NCI-H2029 (cell line): ENCODE measurements around the gene ALX3.

Experiments used
- DNase-seq: peaks from one replicate; lab custom pipeline; 2025; lab: John Stamatoyannopoulos, UW

Gene ALX3

DNA sequence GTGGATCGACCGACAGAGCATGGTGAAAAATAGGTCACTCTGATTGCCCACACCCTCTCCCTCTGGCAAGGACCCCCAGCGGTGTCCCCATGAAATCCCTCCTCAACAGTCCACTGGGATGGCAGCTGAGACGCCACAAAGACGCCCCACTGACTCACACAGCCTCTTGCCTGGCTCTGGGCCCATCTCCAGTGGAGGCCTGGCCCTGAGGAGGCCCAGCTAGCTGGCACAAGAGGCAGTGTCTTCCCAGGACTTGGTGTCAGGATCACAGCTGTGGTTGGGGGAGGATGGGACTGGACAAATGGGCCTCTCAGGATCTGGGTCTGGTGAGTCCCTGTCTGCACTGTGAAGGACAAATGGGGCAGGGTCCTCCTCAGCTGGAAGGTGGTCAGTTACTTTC, 4.6 kb downstream of the ALX3 start:
- DNase-seq, result no peak

DNA sequence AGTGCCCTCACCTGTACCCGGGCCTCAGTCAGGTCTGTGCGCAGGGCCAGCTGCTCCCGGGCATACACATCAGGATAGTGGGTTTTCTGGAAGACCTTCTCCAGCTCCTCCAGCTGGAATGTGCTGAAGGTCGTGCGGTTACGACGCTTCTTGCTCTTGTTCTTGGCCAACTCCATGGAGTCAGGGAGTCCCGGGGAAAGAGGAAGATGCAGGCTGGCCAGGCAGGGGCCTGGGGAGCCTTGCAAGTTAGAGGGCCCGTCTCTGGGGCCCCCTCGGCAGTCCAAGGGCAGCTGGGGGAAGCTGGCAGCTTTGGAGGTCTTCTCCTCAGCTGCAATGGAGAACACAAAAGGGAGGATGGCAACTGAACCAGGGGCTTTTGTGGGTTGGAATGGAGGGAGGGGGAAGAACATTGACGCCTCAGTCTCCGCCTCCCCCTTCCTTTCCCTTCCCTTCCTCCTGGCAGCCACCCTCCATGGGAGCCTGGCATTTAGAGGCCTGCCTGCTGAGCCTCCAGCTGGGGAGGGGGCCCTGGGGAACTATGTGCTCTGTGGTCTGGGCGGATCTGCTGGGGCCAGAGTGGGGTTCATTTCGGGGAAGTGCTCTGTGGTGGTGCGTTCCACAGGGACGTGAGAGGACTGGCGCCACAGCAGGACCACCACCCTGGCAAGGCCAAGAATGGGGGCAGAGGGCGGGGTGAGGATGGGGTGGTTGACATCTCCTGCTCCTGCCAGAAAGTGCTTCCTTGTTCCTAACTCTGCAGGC, 5.7 kb downstream of the ALX3 start:
- no peak for DNase-seq

DNA sequence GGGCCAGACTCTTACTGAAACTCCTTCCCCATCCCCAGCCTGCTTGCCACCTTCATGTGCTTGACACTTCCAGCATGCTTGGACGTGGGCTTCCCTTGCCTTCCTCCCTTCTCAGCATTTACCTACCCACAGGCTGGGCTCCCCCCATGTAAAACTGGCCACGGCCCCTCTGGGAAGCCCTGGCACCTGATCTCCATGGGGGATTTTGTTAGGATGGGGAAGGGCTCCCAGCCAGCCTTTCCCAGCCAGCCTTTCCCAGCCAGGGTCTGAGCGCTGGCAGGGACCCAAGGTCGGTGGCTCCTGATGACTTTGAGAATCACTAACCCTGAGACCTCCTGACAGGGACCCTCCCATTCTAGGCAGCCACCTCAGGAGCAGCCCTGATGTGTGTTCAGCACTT, 6.7 kb downstream of the ALX3 start:
- DNase-seq, result no peak

DNA sequence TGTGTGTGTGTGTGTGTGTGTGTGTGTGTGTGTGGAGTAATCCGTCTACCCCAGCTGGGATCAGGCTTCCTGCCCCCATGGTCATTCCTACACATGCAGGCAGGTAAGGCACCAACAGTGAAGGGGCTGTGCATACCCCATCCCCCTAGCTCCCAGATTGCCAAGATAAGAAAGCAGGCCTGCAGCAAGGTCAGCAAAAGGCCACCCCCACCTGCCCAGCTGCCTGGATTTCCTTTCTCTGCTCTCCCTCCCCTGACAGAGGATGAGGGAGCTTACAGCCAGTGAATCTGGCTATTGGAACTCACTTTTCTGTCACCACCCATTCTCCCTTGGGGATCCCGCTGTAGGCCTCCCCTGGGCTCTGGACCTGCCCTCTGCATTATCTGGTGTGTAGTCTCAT, 7.9 kb downstream of the ALX3 start:
- no peak for DNase-seq

DNA sequence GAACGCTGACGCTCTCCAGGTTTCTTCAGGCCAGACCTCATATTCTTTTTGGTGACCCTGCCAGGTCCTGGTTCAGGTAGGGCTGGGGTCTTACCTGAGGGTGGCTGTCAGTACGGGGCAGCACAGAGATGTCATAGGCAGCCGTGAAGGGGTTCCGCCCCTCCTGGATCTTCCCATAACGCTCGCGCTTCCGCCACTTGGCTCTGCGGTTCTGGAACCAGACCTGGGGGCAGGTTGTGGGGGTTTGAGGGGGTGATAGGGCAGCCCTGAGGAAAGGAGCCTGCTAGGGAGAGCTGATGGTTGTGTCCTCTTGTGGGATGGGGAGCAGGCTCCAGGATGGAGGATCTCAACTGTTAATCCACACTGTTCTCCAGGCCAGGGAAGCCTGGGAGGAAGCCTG, 9.1 kb downstream of the ALX3 start:
- DNase-seq, result no peak

DNA sequence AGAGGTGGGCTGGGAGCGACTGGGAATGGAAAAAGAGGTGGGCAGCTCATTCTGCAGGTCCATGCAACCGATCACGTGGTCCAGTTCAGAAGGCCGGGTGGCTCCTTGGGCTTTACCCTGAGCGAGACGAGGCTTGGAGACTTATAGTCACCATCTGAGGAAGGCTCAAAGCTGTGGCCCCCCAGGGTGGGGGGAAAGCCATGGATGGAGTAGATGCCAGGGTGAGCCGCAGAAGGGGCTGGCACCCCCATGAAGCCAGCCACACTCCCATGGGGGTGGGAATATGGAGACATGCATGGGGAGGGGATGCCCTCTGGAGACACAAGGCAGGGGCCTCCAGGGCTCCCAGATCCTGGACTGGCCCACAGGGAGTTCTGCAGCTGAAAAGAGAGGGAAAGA, 9.8 kb downstream of the ALX3 start:
- no peak for DNase-seq

DNA sequence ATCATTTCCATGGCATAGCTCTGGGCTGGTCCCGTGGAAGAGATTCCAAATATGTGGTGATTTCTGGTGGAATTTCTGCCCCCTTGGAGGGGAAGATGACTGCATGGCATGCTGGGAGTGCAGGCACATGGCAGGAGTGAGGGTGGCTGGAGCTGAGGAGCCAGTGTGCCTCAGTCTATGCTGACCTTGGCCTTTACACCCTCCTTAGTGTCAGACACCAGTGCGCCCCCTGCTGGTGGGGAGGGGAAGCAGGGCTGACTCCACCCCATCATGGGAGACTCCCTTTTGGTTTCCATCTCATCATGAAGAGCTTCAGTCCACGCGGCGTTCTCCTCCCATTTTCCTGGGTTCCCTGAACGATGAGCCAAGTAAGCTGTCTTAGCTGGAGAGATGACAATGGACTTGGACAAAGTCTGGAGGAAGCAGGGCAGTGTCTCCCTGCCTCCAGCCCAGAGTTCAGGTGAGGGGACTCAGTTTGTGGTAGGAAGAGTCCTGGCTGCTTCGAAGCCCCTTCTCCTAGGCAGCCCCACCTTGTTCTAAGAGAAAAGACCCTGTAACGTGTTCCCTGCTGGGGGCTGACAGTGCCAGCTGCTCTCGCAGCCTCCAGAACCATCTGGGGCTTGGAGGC, 10.3 kb downstream of the ALX3 start:
- DNase-seq, result peak; percentile 2

DNA sequence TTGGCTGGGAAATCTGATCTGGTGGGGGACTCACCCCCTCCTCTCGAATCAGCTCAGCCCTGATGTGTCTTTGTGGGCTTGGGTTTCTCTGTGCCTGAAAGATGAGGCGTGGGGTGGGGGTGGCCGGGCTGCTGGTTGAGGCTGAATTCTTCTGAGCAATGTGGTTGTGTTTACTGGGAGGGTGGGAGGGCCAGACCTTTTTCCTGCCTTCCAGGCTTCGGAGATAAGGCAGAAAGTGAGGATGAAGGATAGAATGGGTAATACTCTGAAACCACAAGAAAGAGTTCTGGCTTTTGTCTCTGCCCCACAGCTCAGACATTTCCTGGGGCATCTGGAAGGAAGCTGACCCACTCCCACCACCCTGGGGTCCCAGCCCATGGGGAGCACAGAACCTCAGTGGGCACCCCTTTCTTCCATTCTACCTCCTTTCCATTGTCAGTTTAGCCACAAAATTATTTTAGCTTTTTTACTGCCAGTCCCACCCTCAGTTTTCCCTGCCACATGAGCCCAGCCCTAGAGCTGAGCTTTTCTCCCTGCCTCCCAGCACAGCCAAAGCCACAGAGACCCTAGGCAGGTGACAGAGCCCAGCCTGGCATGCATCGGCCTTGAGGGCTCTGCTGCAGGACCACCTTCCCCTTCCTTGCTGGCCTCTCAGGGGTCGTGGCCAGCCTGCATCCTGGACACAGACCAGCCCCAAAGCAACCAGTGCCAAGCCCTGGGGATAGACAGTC, 11.2 kb downstream of the ALX3 start:
- DNase-seq, result no peak

DNA sequence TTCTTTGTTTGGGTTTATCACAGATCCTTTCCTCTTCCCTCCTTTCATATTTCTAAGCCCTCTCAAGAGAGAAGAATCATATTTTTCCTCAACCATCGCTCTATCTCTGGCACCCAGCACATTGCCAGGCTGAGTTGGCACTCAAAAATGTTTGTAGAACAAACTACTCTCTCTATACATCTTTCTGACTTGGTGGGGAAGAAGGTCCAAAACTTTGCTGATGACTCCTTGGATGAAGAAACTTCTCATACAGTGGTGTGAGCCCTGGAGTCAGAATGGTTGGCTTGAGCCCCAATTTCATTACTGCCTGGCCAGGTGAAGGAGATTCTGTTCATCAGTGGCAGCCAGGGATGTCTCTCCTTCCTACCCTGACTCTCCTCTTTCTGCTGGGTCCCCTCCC, 11.9 kb downstream of the ALX3 start:
- no peak for DNase-seq

DNA sequence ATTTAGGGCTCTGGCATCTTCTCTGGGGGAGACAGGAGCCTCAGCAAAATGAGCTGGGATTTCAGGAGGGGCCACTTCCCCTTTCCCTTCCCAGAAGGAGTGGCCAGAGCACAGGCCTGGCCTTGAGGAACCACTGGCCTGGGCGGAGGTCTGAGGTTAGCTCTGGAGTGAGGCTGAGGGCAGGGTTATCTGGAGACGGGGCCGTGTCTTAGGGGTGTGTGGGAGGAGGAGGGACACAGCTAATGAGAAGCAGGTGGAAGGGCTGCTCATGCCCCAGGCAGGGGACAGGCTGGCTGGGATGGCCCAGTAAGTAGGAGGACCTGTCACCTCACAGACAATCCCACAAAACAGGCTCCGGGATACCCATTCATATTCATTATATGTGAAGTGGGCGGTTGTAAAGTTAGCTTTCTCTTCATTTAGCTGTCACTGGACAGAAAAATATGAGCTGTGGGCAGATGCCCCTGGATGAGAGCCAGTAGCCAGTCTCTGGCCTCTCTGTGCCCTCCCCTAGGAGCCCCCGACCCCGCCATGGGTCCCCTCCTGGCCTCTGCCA, 12.4 kb downstream of the ALX3 start:
- no peak for DNase-seq

DNA sequence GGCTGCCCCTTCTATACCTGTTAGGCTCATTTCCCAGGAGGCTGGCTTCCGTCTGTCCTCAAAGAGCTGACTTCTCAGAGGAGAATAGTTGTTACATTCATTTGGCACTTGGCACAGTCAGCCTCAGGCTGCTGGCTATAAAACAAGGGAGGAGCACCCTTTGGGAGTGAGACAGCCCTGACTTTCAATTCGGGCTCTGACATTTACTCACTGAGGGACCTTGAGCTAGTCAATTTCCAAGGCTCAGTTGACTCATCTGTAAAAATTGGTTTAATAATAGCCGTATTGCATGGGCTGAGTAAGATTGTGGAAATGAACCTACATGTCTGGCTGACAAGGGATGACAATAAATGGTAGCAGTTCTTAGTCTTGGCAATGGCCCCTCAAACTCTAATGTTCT, 13.7 kb downstream of the ALX3 start:
- no peak for DNase-seq

DNA sequence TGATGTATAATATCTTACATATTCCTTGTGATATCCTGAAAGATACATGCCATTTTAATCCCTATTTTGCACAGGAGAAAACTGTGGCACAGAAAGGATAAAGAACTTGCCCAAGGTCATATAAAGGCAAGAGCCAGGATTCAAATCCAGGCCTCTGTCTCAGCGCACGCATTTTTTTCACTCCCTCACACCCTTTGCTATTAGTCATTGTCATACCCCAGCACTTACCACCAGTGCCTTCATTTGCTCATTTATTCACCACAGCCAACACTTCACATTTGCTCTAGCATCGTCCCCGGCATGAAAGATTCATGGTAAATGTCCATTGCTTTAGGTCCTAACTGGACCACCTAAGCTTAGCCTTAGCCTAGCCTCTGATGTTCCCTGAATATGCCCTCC, 14.2 kb downstream of the ALX3 start:
- no peak for DNase-seq

DNA sequence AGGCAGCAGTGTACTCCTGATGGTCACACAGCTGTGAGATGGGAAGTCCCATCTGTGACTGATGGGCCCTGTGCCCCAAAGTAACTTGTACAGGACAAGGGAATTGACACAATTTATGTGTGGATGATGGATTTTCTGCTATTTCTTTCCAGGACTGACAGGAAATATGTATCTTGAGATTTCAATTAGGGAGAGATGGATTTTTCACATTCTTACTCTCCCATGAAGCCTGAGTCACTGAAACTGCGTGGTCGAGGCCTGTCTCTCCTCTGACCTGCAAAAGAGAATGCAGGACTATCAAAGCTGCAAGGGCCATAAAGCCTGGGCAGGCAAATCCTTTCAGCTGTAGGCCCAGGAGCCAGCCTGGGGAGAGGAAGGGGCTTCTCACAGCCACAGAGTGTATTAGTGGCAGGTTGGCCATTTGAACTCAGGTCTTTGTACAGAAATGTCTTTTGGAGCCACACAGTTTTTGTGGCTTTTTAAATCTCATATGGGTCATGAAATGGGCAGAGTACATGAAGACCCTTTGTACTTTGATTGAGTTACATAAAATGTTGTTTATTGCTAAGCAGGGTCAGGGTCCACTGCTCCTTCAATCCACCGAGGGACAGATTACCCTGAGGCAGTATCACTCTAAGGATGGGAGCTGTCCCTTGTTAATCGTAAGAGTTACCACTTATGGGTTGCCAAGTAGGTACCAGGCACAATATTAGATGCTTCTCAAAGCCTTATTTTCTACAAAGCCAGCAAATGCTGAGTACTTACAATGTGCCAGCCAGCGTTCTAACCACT, 14.8 kb downstream of the ALX3 start:
- DNase-seq, result no peak

DNA sequence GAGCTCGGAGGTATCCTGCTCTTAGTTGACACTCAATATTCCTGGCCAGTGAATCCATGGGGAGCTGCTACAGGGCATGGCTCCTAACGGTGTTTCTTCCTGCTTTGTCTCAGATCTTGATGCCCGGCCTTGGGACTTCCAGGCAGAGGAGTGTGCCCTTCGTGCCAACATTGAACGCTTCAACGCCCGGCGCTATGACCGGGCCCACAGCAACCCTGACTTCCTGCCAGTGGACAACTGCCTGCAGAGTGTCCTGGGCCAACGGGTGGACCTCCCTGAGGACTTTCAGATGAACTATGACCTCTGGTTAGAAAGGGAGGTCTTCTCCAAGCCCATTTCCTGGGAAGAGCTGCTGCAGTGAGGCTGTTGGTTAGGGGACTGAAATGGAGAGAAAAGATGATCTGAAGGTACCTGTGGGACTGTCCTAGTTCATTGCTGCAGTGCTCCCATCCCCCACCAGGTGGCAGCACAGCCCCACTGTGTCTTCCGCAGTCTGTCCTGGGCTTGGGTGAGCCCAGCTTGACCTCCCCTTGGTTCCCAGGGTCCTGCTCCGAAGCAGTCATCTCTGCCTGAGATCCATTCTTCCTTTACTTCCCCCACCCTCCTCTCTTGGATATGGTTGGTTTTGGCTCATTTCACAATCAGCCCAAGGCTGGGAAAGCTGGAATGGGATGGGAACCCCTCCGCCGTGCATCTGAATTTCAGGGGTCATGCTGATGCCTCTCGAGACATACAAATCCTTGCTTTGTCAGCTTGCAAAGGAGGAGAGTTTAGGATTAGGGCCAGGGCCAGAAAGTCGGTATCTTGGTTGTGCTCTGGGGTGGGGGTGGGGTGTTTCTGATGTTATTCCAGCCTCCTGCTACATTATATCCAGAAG, 16.7 kb downstream of the ALX3 start:
- DNase-seq, result peak; percentile 2

DNA sequence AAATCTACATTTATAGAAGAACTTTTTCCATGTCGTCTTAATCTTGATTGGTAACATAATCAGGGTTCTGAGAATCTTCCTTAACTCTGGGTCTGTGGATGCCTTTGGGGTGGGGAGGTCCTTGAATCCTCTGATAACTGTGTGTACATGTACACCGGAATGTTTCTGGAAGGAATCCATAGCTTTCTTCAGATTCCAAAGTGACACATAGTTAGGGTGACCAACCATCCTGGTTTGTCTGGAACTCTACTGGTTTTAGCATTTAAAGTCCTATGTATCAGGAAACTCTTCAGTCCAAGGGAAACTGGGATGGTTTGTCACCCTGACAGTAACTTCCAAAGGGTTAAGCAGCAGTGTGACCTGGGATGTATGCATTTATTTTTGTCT, 19.2 kb downstream of the ALX3 start:
- no peak for DNase-seq

DNA sequence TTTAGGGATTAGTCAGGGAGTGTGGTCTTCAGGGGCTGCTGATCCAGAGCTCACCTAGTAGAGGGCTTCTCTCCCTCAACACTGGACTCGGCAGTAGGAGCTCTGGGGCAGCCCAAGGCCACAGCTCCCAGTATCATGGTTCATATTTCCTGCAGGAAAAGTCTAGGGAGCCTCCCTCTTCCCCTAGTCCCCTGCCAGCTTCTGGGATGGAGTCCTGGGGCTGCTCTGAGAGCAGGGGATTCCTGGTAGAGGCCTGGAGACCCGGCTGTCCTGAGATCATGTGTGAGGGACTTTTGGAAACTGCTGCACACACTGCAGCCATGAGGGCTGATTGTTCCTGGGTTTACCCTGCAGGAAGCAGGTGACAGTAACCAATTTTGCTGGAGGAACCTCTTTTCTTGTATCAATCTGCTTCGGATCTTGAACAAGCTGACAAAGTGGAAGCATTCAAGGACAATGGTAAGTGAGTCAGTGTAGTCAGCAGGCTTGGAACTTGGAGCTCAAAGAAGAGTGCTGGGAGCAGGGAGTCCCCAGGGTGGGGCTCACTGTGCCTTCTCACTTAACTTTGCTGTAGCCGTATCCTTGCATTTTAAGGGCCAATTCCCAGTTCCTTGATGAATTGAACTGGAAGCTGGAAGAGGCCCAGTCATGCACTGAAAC, 19.7 kb downstream of the ALX3 start:
- DNase-seq, result no peak

DNA sequence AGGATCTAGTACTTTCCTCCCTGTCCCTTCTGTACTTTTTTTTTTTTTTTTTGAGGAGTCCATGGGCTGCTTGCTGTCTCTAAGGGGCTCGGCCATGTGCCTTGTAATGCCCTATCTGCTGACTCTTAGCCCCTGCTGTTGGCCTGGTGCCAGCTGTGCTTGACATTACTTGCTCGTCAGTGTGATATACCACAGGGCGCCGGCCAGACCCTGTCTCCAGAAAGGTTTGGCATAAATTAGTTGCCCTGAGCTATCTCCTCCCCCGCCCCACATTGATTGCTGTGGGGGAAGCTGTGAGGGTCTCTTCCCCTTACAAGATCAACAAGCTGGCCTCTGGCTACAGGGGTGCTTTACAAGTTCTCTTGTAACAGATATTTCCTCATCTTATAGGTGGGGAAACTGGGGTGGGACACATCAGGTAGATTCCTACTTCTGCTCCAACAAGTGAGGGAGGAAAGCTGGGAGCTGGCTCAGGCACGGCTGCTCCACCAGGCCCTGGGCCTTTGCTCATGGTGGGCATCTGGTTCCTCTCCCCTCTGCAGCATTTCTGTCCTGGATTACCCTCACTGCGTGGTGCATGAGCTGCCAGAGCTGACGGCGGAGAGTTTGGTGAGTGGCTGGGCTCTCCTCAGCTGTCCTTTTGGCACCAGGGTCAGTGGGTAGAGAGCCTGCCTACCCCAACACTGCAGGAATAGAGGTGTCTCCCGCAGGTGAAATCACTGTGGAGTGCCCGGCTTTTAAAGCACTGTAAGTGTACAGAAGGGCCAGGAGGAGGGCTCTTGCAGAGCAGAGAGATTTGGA, 20.5 kb downstream of the ALX3 start:
- no peak for DNase-seq

DNA sequence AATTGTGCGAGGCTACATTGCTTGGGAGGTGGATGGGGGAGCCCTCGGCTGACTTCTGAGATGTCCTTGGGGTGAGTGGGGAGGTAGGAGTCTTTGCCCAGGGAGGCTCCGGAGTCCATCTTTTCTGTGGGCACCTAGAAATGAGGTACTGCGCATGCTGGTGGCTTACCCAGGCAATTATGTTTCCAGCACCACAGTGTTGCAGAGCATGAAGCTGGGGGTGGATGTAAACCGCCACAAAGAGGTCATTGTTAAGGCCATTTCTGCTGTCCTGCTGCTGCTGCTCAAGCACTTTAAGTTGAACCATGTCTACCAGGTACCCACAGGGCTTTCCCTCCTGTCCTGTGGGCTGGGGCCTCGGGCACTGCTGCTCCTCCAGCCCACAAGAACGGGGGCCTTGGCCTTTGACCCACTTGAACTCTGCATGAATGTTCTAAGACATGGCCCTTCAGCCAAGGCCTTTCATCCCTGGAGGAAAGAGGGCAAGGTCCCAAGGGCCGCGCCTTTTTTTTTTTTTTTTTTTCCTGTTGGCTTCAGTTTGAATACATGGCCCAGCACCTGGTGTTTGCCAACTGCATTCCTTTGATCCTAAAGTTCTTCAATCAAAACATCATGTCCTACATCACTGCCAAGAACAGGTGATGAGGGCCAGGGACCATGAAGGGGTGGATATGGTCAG, 21.4 kb downstream of the ALX3 start:
- DNase-seq, result no peak

DNA sequence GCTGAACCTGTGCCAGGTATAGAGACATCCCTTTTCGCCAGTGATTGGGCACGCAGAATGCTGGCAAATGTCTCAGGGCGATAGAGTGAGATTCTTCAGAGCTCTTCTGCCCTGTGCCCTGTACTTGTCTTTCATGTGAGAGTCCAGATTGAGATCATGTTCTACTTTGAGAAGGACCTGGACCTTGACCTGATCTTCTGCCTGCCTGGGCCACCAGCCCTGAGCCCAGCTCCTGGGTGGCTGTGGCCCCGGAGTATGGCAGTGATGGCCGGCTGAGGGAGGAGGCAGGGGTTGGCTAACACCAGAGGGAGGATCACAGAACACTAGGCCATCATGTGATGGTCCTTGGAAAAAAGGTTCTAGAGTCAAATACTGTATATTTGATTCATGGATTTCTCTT, 22.2 kb downstream of the ALX3 start:
- DNase-seq, result no peak
